Measurements from ENCODE around the gene SAT2. TPM values are rescaled to one million over a fixed set of nuclear protein-coding genes. Genes with fewer than 3 reads are reported as not detected.

Gene SAT2
- total and polyA plus RNA-seq, 2 of the 13 experiments (the other 11 are each of a cell fraction or from before 2014, with no cell fraction given): 37.6 to 93.7 TPM

GRCh38 chr17:7614425-7615264, 13.0 kb downstream of the SAT2 start, which contains the start of gene FXR2 (continued):
- TF ChIP-seq, protein P1, sequence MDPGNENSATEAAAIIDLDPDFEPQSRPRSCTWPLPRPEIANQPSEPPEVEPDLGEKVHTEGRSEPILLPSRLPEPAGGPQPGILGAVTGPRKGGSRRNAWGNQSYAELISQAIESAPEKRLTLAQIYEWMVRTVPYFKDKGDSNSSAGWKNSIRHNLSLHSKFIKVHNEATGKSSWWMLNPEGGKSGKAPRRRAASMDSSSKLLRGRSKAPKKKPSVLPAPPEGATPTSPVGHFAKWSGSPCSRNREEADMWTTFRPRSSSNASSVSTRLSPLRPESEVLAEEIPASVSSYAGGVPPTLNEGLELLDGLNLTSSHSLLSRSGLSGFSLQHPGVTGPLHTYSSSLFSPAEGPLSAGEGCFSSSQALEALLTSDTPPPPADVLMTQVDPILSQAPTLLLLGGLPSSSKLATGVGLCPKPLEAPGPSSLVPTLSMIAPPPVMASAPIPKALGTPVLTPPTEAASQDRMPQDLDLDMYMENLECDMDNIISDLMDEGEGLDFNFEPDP (CRISPR knock-in tag; conservative IDR thresholded peaks at IDR 0.05): no peak
- TF ChIP-seq CHD2 (IDR thresholded peaks at IDR 0.05; ENCODE audit: low read depth, low read length): no peak
- no peak for TF ChIP-seq ZNF33A (CRISPR knock-in tag; IDR thresholded peaks at IDR 0.05; ENCODE audit: borderline replicate concordance)
- TF ChIP-seq HES4 (CRISPR knock-in tag; IDR thresholded peaks at IDR 0.05; ENCODE audit: borderline replicate concordance): peak; percentile 59; the same call in 1 of the 2 replicates
- no peak for TF ChIP-seq ZKSCAN5 (CRISPR knock-in tag; IDR thresholded peaks at IDR 0.05)
- no peak; the same call in 1 of the 2 replicates for TF ChIP-seq MEIS2 (CRISPR knock-in tag; IDR thresholded peaks at IDR 0.05)
- 0 out of 2 replicates have a peak, but pooled peaks have one; percentile 38 for TF ChIP-seq ZNF747 (CRISPR knock-in tag; IDR thresholded peaks at IDR 0.05; ENCODE audit: borderline replicate concordance)
- no peak; the same call in 1 of the 2 replicates for TF ChIP-seq SALL2 (CRISPR knock-in tag; IDR thresholded peaks at IDR 0.05)
- TF ChIP-seq KLF9 (CRISPR knock-in tag; IDR thresholded peaks at IDR 0.05; ENCODE audit: low read depth): no peak
- TF ChIP-seq ZNF407 (CRISPR knock-in tag; IDR thresholded peaks at IDR 0.05; ENCODE audit: not compliant biosample characterization): no peak
- no peak; the same call in 1 of the 2 replicates for TF ChIP-seq MEF2D (CRISPR knock-in tag; IDR thresholded peaks at IDR 0.05)
- TF ChIP-seq, protein P2, sequence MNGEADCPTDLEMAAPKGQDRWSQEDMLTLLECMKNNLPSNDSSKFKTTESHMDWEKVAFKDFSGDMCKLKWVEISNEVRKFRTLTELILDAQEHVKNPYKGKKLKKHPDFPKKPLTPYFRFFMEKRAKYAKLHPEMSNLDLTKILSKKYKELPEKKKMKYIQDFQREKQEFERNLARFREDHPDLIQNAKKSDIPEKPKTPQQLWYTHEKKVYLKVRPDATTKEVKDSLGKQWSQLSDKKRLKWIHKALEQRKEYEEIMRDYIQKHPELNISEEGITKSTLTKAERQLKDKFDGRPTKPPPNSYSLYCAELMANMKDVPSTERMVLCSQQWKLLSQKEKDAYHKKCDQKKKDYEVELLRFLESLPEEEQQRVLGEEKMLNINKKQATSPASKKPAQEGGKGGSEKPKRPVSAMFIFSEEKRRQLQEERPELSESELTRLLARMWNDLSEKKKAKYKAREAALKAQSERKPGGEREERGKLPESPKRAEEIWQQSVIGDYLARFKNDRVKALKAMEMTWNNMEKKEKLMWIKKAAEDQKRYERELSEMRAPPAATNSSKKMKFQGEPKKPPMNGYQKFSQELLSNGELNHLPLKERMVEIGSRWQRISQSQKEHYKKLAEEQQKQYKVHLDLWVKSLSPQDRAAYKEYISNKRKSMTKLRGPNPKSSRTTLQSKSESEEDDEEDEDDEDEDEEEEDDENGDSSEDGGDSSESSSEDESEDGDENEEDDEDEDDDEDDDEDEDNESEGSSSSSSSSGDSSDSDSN (CRISPR knock-in tag; IDR thresholded peaks at IDR 0.05): peak; percentile 77
- TF ChIP-seq ZSCAN20 (CRISPR knock-in tag; IDR thresholded peaks at IDR 0.05; ENCODE audit: borderline replicate concordance): no peak
- peak; percentile 8 for TF ChIP-seq SKI (IDR thresholded peaks at IDR 0.05; ENCODE audit: partially characterized antibody)

Data from HepG2 (cell line).